AG09309 (cell line): ENCODE results near the gene ATG9B.

ENCODE experiments used
- DNase-seq: peaks from one replicate; pipeline ENCODE4 v3.0.0-alpha.2; 2010; ENCODE audit warnings: low read depth
- H3K4me3 ChIP-seq: 2 replicates; pipeline ENCODE4 v1.5.1; 2011; ENCODE audit warnings: mild to moderate bottlenecking, low read depth, low read length, moderate library complexity; ENCODE audit not compliant: control insufficient read depth
- CTCF ChIP-seq: IDR thresholded peaks from 2 replicates; pipeline ENCODE4 v1.5.1; 2011; ENCODE audit warnings: mild to moderate bottlenecking, low read depth, low read length, inconsistent platforms; ENCODE audit not compliant: insufficient read depth, control insufficient read depth; ENCODE audit errors: missing control alignments

Gene ATG9B

GRCh38 chr7:150971242-150972022 lies 52.9 kb downstream of the ATG9B start:
- no peak for DNase-seq
- TF ChIP-seq CTCF: no peak

GRCh38 chr7:150970424-150970823 lies 53.9 kb downstream of the ATG9B start:
- no peak overlapping the region for H3K4me3 ChIP-seq
- TF ChIP-seq CTCF: no peak
- no peak for DNase-seq

More at GRCh38 chr7:150971242-150972022, 52.9 kb downstream of the ATG9B start:
- H3K4me3 ChIP-seq: no peak overlapping the region

GRCh38 chr7:150969475-150969874 lies 54.8 kb downstream of the ATG9B start:
- no peak overlapping the region for H3K4me3 ChIP-seq
- DNase-seq: no peak
- TF ChIP-seq CTCF: no peak

- no peak for DNase-seq
- no peak for TF ChIP-seq CTCF
- no peak overlapping the region for H3K4me3 ChIP-seq
These were observed 55.4 kb downstream of the ATG9B start for GRCh38 chr7:150968734-150969372.

- no peak for TF ChIP-seq CTCF
- H3K4me3 ChIP-seq: no peak overlapping the region
- DNase-seq: no peak
These were observed 56.1 kb downstream of the ATG9B start for GRCh38 chr7:150968056-150968733.

GRCh38 chr7:150967349-150967748 lies 56.9 kb downstream of the ATG9B start:
- H3K4me3 ChIP-seq: no peak overlapping the region
- TF ChIP-seq CTCF: no peak
- DNase-seq: no peak
